Measurements from ENCODE around the gene UBR7.

Gene UBR7

GRCh38 chr14:93240678-93241000 is 33.6 kb downstream of the UBR7 start:
- H3K4me3 ChIP-seq (ENCODE audit: low read depth, low read length), result no peak overlapping the region
- TF ChIP-seq CTCF (IDR thresholded peaks at IDR 0.05; ENCODE audit: control insufficient read depth, extremely low read depth, insufficient read depth), result no peak
- no peak for DNase-seq (ENCODE audit: low read depth)

GRCh38 chr14:93245764-93246420 is 38.8 kb downstream of the UBR7 start:
- no peak for DNase-seq (ENCODE audit: low read depth)
- no peak for TF ChIP-seq CTCF (IDR thresholded peaks at IDR 0.05; ENCODE audit: control insufficient read depth, extremely low read depth, insufficient read depth)
- H3K4me3 ChIP-seq (ENCODE audit: low read depth, low read length), result no peak overlapping the region

GRCh38 chr14:93246534-93246933 is 39.5 kb downstream of the UBR7 start:
- no peak for TF ChIP-seq CTCF (IDR thresholded peaks at IDR 0.05; ENCODE audit: control insufficient read depth, extremely low read depth, insufficient read depth)
- DNase-seq (ENCODE audit: low read depth), result no peak

GRCh38 chr14:93249128-93249831 is 42.2 kb downstream of the UBR7 start:
- DNase-seq (ENCODE audit: low read depth), result no peak
- H3K4me3 ChIP-seq (ENCODE audit: low read depth, low read length), result no peak overlapping the region
- no peak for TF ChIP-seq CTCF (IDR thresholded peaks at IDR 0.05; ENCODE audit: control insufficient read depth, extremely low read depth, insufficient read depth)

More at GRCh38 chr14:93246534-93246933, 39.5 kb downstream of the UBR7 start:
- no peak overlapping the region for H3K4me3 ChIP-seq (ENCODE audit: low read depth, low read length)

GRCh38 chr14:93262446-93262845 is 55.4 kb downstream of the UBR7 start:
- DNase-seq (ENCODE audit: low read depth), result peak; percentile 88
- H3K4me3 ChIP-seq (ENCODE audit: low read depth, low read length), result 0 out of 2 replicates have a peak overlapping the region, but pooled peaks have one; percentile 3
- TF ChIP-seq CTCF (IDR thresholded peaks at IDR 0.05; ENCODE audit: control insufficient read depth, extremely low read depth, insufficient read depth), result no peak

- H3K4me3 ChIP-seq (ENCODE audit: low read depth, low read length), result no peak overlapping the region
- no peak for TF ChIP-seq CTCF (IDR thresholded peaks at IDR 0.05; ENCODE audit: control insufficient read depth, extremely low read depth, insufficient read depth)
- no peak for DNase-seq (ENCODE audit: low read depth)
These were observed 56.4 kb downstream of the UBR7 start for GRCh38 chr14:93263416-93263815.

Measured in LNCaP clone FGC (cell line).